Measurements from ENCODE around the gene PHKA1.
A peak's percentile ranks its signal among the peaks of the same experiment; 100 is the strongest.
"Not testable (repeated sequence)": the region's sequence is repeated elsewhere in the genome, so short reads cannot be mapped to it uniquely, and the experiment has no call there.

PHKA1 gene

GRCh38 chrX:72713599-72714477 lies at the start of gene PHKA1:
PHKA1 (minus strand) TSS chrX:72714306; CDS start chrX:72713880, 426 bp downstream.
- peak; percentile 58 for DNase-seq (ENCODE audit: low spot score)

- DNase-seq (ENCODE audit: low spot score), result not testable (repeated sequence)
Measured at GRCh38 chrX:72760454-72760853, 46.3 kb upstream of the PHKA1 start.

GRCh38 chrX:72748545-72748944 lies 34.4 kb upstream of the PHKA1 start:
- not testable (repeated sequence) for DNase-seq (ENCODE audit: low spot score)

GRCh38 chrX:72745546-72745945 lies 31.4 kb upstream of the PHKA1 start:
- DNase-seq (ENCODE audit: low spot score), result not testable (repeated sequence)

GRCh38 chrX:72735561-72735960 lies 21.5 kb upstream of the PHKA1 start:
- DNase-seq (ENCODE audit: low spot score), result no peak

- not testable (repeated sequence) for DNase-seq (ENCODE audit: low spot score)
Measured at GRCh38 chrX:72733636-72734035, 19.5 kb upstream of the PHKA1 start.

GRCh38 chrX:72727846-72728245 lies 13.7 kb upstream of the PHKA1 start:
- no peak for DNase-seq (ENCODE audit: low spot score)

GRCh38 chrX:72716766-72717165 lies 2.7 kb upstream of the PHKA1 start:
- no peak for DNase-seq (ENCODE audit: low spot score)

GRCh38 chrX:72715546-72715945 lies 1.4 kb upstream of the PHKA1 start:
- no peak for DNase-seq (ENCODE audit: low spot score)

- no peak for DNase-seq (ENCODE audit: low spot score)
Measured at GRCh38 chrX:72714478-72714916, 391 bp upstream of the PHKA1 start.

GRCh38 chrX:72713130-72713529 lies 976 bp downstream of the PHKA1 start:
- DNase-seq (ENCODE audit: low spot score), result peak; percentile 24

- no peak for DNase-seq (ENCODE audit: low spot score)
Measured at GRCh38 chrX:72712094-72712755, 1.9 kb downstream of the PHKA1 start.

GRCh38 chrX:72705814-72706213 lies 8.3 kb downstream of the PHKA1 start:
- DNase-seq (ENCODE audit: low spot score), result no peak

- no peak for DNase-seq (ENCODE audit: low spot score)
Measured at GRCh38 chrX:72705111-72705510, 9.0 kb downstream of the PHKA1 start.

GRCh38 chrX:72694170-72694569 lies 19.9 kb downstream of the PHKA1 start:
- DNase-seq (ENCODE audit: low spot score), result no peak

- DNase-seq (ENCODE audit: low spot score), result no peak
Measured at GRCh38 chrX:72693477-72693876, 20.6 kb downstream of the PHKA1 start.

- no peak for DNase-seq (ENCODE audit: low spot score)
Measured at GRCh38 chrX:72687396-72687795, 26.7 kb downstream of the PHKA1 start.

GRCh38 chrX:72685810-72686456 lies 28.2 kb downstream of the PHKA1 start:
- DNase-seq (ENCODE audit: low spot score), result no peak

- no peak for DNase-seq (ENCODE audit: low spot score)
Measured at GRCh38 chrX:72685018-72685417, 29.1 kb downstream of the PHKA1 start.

- DNase-seq (ENCODE audit: low spot score), result no peak
Measured at GRCh38 chrX:72683631-72684030, 30.5 kb downstream of the PHKA1 start.

- no peak for DNase-seq (ENCODE audit: low spot score)
Measured at GRCh38 chrX:72676465-72676864, 37.6 kb downstream of the PHKA1 start.

- not testable (repeated sequence) for DNase-seq (ENCODE audit: low spot score)
Measured at GRCh38 chrX:72673951-72674350, 40.2 kb downstream of the PHKA1 start.

- DNase-seq (ENCODE audit: low spot score), result not testable (repeated sequence)
Measured at GRCh38 chrX:72669508-72669907, 44.6 kb downstream of the PHKA1 start.

Measured in activated CD4-positive, alpha-beta T cell treated with anti-CD3 and anti-CD28 coated beads, Interleukin-2, Interleukin-4, amounts not matched to agents 100 ng/mL and 50 ng/mL, durations not matched to agents 16 hours and 8 hours (primary cell).